H7 (cell line): Measurements from ENCODE around the gene SRD5A3. TPM values are rescaled to one million over a fixed set of nuclear protein-coding genes. Genes with fewer than 3 reads are reported as not detected.
A peak's percentile ranks its signal among the peaks of the same experiment; 100 is the strongest.

ENCODE experiments used
- DNase-seq: peaks from one replicate; pipeline ENCODE4 v3.0.0; 2012
- H3K27me3 ChIP-seq: 2 replicates; pipeline ENCODE4 v1.6.0; 2011; ENCODE audit warnings: mild to moderate bottlenecking, low read length; ENCODE audit not compliant: control insufficient read depth, insufficient read depth
- H3K36me3 ChIP-seq: replicated peaks from 2 replicates; pipeline ENCODE4 v1.5.1; 2011; ENCODE audit warnings: low read length; ENCODE audit not compliant: control insufficient read depth, insufficient read depth
- H3K4me3 ChIP-seq: 2 replicates; pipeline ENCODE4 v1.5.1; 2011; ENCODE audit warnings: low read depth, mild to moderate bottlenecking, control low read depth, low read length, moderate library complexity; ENCODE audit not compliant: insufficient read depth
- total RNA-seq: library from RNA; depleted of rRNA; stranded (reverse); fragments of >200 nt; shearing (Covaris generic); gene quantifications from 2 replicates; pipeline ENCODE4 v1.2.3, GENCODE V29; 2014

Gene SRD5A3
- total RNA-seq, 1 experiment from 2014 or later: 33.9 TPM

GRCh38 chr4:55397520-55398321 is 51.7 kb downstream of the SRD5A3 start:
- Histone ChIP-seq H3K36me3 (no peaks in the 10 kb centered on the region), H3K27me3 (no peaks in the 10 kb centered on the region), H3K4me3 (peak overlapping the region; percentile 86)
- no peak for DNase-seq

- H3K27me3 ChIP-seq: no peaks in the 10 kb centered on the region
- peak overlapping the region; percentile 86 for H3K4me3 ChIP-seq
- DNase-seq: no peak
- no peaks in the 10 kb centered on the region; the same call in 1 of the 2 replicates for H3K36me3 ChIP-seq
These were observed 52.4 kb downstream of the SRD5A3 start for GRCh38 chr4:55398461-55398860.

GRCh38 chr4:55398966-55399365 is 52.9 kb downstream of the SRD5A3 start:
- no peak overlapping the region for H3K4me3 ChIP-seq
- no peak for DNase-seq
- H3K27me3 ChIP-seq: no peaks in the 10 kb centered on the region
- H3K36me3 ChIP-seq: peaks cover 2% of the 10 kb centered on the region

GRCh38 chr4:55399581-55399980 is 53.5 kb downstream of the SRD5A3 start:
- no peak overlapping the region for H3K4me3 ChIP-seq
- no peak for DNase-seq
- H3K27me3 ChIP-seq: no peaks in the 10 kb centered on the region

GRCh38 chr4:55405073-55405472 is 59.0 kb downstream of the SRD5A3 start:
- H3K36me3 ChIP-seq: peaks cover 3% of the 10 kb centered on the region
- no peak overlapping the region for H3K4me3 ChIP-seq
- H3K27me3 ChIP-seq: no peaks in the 10 kb centered on the region
- DNase-seq: no peak

More at GRCh38 chr4:55399581-55399980, 53.5 kb downstream of the SRD5A3 start:
- H3K36me3 ChIP-seq: peaks cover 2% of the 10 kb centered on the region

GRCh38 chr4:55406545-55406944 is 60.5 kb downstream of the SRD5A3 start:
- DNase-seq: no peak
- H3K36me3 ChIP-seq: peaks cover 3% of the 10 kb centered on the region
- no peaks in the 10 kb centered on the region for H3K27me3 ChIP-seq
- H3K4me3 ChIP-seq: no peak overlapping the region

GRCh38 chr4:55407119-55407518 is 61.1 kb downstream of the SRD5A3 start:
- no peak for DNase-seq
- H3K4me3 ChIP-seq: no peak overlapping the region
- H3K27me3 ChIP-seq: no peaks in the 10 kb centered on the region
- peaks cover 5% of the 10 kb centered on the region for H3K36me3 ChIP-seq

- Histone ChIP-seq H3K4me3 (no peak overlapping the region), H3K36me3 (peaks cover 5% of the 10 kb centered on the region), H3K27me3 (no peaks in the 10 kb centered on the region)
- no peak for DNase-seq
These were observed 61.7 kb downstream of the SRD5A3 start for GRCh38 chr4:55407764-55408163.

GRCh38 chr4:55409468-55410171 is 63.6 kb downstream of the SRD5A3 start:
- no peak for DNase-seq
- H3K36me3 ChIP-seq: peaks cover 3% of the 10 kb centered on the region
- H3K4me3 ChIP-seq: no peak overlapping the region
- H3K27me3 ChIP-seq: no peaks in the 10 kb centered on the region

- Histone ChIP-seq H3K27me3 (no peaks in the 10 kb centered on the region), H3K4me3 (no peak overlapping the region), H3K36me3 (peaks cover 4% of the 10 kb centered on the region)
- DNase-seq: no peak
These were observed 64.4 kb downstream of the SRD5A3 start for GRCh38 chr4:55410431-55410830.

GRCh38 chr4:55411621-55412020 is 65.6 kb downstream of the SRD5A3 start:
- Histone ChIP-seq H3K36me3 (peaks cover 7% of the 10 kb centered on the region), H3K27me3 (no peaks in the 10 kb centered on the region), H3K4me3 (no peak overlapping the region)
- no peak for DNase-seq

- peaks cover 15% of the 10 kb centered on the region for H3K36me3 ChIP-seq
These were observed 70.1 kb downstream of the SRD5A3 start for GRCh38 chr4:55416176-55416575.

More at GRCh38 chr4:55416176-55416575, 70.1 kb downstream of the SRD5A3 start:
- DNase-seq: no peak
- no peak overlapping the region for H3K4me3 ChIP-seq
- no peaks in the 10 kb centered on the region for H3K27me3 ChIP-seq
